WTC11 (cell line): ENCODE results near the gene MVD.

Experiments used
- ELF4 ChIP-seq: sonication (generic); formaldehyde crosslinking; IDR thresholded peaks from 2 replicates; pipeline ENCODE4 v1.8.1; 2022; ENCODE audit warnings: low read depth, mild to moderate bottlenecking, moderate library complexity, missing genetic modification reagents
- EMX1 ChIP-seq: fragments of 250-450 bp; sonication (Bioruptor Pico); IDR thresholded peaks from 2 replicates; pipeline ENCODE4 v1.8.0; 2021; ENCODE audit warnings: mild to moderate bottlenecking

- TF ChIP-seq EMX1 (CRISPR knock-in tag) (no peak), ELF4 (CRISPR knock-in tag) (0 out of 2 replicates have a peak, but pooled peaks have one; percentile 46)
Measured at GRCh38 chr16:88634141-88634993, 28.5 kb downstream of the MVD start.
